Parathyroid adenoma (tissue), 2 donors: Measurements from ENCODE around the gene ITIH1.

Source experiments
- H2AFZ ChIP-seq: fragments of 300-600 bp; sonication (generic); one replicate; pipeline ENCODE4 v1.7.0; 2017; ENCODE audit warnings: antibody characterized with exemption, mild to moderate bottlenecking
- H3K27ac ChIP-seq: fragments of 300-600 bp; sonication (generic); one replicate; pipeline ENCODE4 v1.7.0; 2017
- H3K27me3 ChIP-seq: fragments of 300-600 bp; sonication (generic); one replicate; pipeline ENCODE4 v1.7.0; 2017; ENCODE audit warnings: low read length; ENCODE audit not compliant: control insufficient read depth, insufficient read depth
- H3K36me3 ChIP-seq: fragments of 300-600 bp; sonication (generic); one replicate; pipeline ENCODE4 v1.7.0; 2017; ENCODE audit warnings: low read length; ENCODE audit not compliant: control insufficient read depth, insufficient read depth
- H3K4me1 ChIP-seq: fragments of 300-600 bp; sonication (generic); one replicate; pipeline ENCODE4 v1.7.0; 2017; ENCODE audit warnings: control low read depth
- H3K4me2 ChIP-seq: fragments of 300-600 bp; sonication (generic); one replicate; pipeline ENCODE4 v1.7.0; 2017; ENCODE audit warnings: low read length
- H3K4me3 ChIP-seq: fragments of 300-600 bp; sonication (generic); one replicate; pipeline ENCODE4 v1.7.0; 2017; ENCODE audit warnings: low read depth, low read length
- H3K79me2 ChIP-seq: fragments of 300-600 bp; sonication (generic); one replicate; pipeline ENCODE4 v1.7.0; 2017; ENCODE audit warnings: control low read depth
- H3K9ac ChIP-seq: fragments of 300-600 bp; sonication (generic); one replicate; pipeline ENCODE4 v1.7.0; 2017; ENCODE audit warnings: mild to moderate bottlenecking
- H3K9me3 ChIP-seq: fragments of 300-600 bp; sonication (generic); one replicate; pipeline ENCODE4 v1.7.0; 2017; ENCODE audit warnings: low read length; ENCODE audit not compliant: control insufficient read depth
- TF ChIP-seq, protein P1 (sequence below): fragments of 300-600 bp; sonication (generic); IDR thresholded peaks from one replicate; pipeline ENCODE4 v1.7.0; 2017; ENCODE audit warnings: antibody characterized with exemption, mild to moderate bottlenecking
- donor health status: primary hyperparathyroidism.

ITIH1 gene

DNA sequence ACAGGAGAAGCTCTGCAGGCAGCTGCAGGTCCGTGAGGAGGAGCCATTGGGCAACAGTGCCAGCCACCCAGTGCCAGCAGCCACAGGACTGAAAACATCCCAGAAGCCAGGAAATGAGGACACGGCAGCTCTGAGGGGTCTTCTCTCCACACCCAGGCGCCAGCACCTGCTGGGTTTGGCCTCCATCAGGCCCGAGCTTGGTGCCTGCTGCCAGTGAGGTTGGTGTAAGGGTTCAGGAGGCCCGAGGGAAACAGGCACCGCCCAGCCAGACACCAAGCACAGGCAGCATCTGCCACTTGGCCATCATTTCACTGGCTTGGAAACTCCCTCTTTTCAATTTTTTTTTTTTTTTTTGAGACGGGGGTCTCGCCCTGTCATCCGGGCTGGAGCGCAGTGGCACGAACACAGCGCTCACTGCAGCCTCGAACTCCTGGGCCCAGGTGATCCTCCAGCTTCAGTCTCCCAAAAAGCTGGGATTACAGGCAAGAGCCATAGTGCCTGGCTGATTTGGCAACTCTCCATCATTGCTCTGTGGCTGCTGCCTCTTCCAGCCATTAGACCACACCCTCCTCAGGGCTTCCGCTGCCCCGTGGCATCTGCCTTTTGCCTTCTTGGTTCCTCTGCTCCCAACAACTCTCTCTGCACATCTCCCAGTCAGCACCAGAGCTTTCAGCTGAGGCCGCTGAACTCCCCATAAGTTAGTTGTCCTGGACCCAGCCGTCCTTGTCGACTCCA, 15.7 kb downstream of the ITIH1 start:
- H3K9me3 ChIP-seq: no peaks in the 10 kb centered on the region
- no peak overlapping the region for H3K4me2 ChIP-seq
- H3K4me1 ChIP-seq: no peaks in the 10 kb centered on the region
- H3K79me2 ChIP-seq: no peaks in the 10 kb centered on the region
- no peak overlapping the region for H2AFZ ChIP-seq
- H3K36me3 ChIP-seq: no peaks in the 10 kb centered on the region
- no peak overlapping the region for H3K27ac ChIP-seq
- H3K27me3 ChIP-seq: no peaks in the 10 kb centered on the region
- H3K9ac ChIP-seq: no peak overlapping the region
- H3K4me3 ChIP-seq: no peak overlapping the region
- TF ChIP-seq, protein P1, sequence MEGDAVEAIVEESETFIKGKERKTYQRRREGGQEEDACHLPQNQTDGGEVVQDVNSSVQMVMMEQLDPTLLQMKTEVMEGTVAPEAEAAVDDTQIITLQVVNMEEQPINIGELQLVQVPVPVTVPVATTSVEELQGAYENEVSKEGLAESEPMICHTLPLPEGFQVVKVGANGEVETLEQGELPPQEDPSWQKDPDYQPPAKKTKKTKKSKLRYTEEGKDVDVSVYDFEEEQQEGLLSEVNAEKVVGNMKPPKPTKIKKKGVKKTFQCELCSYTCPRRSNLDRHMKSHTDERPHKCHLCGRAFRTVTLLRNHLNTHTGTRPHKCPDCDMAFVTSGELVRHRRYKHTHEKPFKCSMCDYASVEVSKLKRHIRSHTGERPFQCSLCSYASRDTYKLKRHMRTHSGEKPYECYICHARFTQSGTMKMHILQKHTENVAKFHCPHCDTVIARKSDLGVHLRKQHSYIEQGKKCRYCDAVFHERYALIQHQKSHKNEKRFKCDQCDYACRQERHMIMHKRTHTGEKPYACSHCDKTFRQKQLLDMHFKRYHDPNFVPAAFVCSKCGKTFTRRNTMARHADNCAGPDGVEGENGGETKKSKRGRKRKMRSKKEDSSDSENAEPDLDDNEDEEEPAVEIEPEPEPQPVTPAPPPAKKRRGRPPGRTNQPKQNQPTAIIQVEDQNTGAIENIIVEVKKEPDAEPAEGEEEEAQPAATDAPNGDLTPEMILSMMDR: no peak

DNA sequence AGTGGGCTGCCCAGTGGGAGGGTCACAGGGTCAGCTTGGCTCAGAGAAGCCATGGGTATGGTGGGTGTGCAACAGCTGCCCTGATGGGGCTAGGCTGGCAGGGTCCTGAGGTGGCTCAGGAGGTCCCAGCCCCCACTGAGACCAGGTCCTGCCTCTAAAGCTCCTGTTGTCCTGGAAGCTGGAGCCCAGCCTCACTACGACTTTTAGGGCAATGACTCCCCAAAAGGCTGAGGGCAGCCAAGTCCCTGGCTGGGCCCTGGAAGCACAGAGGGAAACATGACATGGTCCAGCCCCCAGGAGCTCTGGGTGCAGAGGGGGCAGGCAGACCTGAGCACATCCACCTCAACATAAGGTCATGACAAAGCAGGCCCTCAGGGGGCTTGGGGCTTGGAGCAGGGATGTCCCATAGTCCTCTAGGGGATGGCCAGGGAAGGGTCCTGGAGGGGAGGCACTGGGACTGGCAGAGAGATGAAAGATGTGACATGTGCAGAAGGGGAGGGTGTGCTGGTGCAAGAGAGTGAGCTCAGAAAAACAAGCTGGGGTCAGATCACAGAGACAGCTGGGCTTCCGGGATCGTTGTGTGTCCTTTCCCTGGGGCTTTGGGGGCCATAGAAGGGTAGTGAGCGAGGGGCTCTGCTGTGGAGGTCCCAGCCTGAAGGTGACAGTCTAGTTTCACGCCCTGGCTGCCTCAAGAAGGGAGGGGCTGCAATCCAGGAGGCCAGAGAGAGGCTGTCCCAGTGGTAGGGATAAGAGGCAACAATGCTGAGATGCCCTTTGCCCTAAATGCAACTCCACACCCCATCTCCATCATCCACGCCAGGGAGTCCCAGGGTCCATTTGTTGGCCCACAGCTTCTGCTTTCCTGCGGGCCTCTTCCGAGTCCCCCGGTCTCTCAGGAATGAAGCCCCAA, 16.6 kb downstream of the ITIH1 start:
- Histone ChIP-seq H3K4me1 (no peaks in the 10 kb centered on the region), H3K9me3 (no peaks in the 10 kb centered on the region), H2AFZ (no peak overlapping the region), H3K4me3 (no peak overlapping the region), H3K9ac (no peak overlapping the region), H3K4me2 (no peak overlapping the region), H3K27ac (no peak overlapping the region), H3K79me2 (no peaks in the 10 kb centered on the region), H3K36me3 (no peaks in the 10 kb centered on the region), H3K27me3 (no peaks in the 10 kb centered on the region)
- TF ChIP-seq, protein P1: no peak

GRCh38 chr3:52794612-52795099, 17.3 kb downstream of the ITIH1 start, which contains the start of gene ITIH3:
ITIH3 (plus strand) TSS chr3:52794796; CDS start chr3:52794804, 8 bp downstream.
- H3K27me3 ChIP-seq: no peaks in the 10 kb centered on the region
- no peak within 1 kb of the TSS for H3K27ac ChIP-seq
- TF ChIP-seq, protein P1: no peak
- H3K4me1 ChIP-seq: no peaks in the 10 kb centered on the region
- H3K79me2 ChIP-seq: no peaks in the 10 kb centered on the region
- H3K9ac ChIP-seq: no peak within 1 kb of the TSS
- H3K4me2 ChIP-seq: no peak within 1 kb of the TSS
- H3K9me3 ChIP-seq: no peaks in the 10 kb centered on the region
- no peak within 1 kb of the TSS for H2AFZ ChIP-seq
- H3K36me3 ChIP-seq: no peaks in the 10 kb centered on the region
- no peak within 1 kb of the TSS for H3K4me3 ChIP-seq

DNA sequence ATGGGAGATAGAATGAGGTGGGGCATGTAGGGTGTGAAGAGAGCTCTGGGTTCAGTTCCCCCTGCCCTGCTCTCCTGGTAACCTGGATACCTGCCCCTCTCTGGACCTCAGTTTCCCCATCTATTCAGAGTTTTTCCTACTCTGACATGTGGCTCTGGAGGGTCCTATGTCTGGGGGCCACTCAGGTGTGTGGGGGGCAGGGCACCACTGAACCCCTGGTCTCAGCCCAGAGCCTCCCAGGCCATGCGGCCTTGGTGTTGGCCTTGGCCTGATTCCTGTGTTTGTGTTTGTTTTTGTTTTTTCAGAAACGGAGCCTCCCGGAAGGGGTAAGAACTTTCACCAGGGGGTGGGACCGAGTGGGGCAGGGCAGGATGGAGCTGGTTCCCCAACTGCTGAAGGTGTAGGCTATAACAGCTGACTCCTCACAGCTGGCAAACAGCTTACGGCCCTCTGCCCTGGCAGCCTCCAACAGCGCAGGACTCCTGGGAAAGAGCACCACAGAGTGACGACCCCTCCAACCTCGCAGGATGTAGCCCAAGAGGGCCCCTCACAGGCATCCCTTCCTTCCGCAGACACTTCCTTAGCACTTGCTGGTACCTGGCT, 18.0 kb downstream of the ITIH1 start:
- H3K27me3 ChIP-seq: no peaks in the 10 kb centered on the region
- no peaks in the 10 kb centered on the region for H3K9me3 ChIP-seq
- H3K9ac ChIP-seq: no peak overlapping the region
- TF ChIP-seq, protein P1: no peak
- no peaks in the 10 kb centered on the region for H3K4me1 ChIP-seq
- no peaks in the 10 kb centered on the region for H3K36me3 ChIP-seq
- H3K4me3 ChIP-seq: no peak overlapping the region
- H3K27ac ChIP-seq: no peak overlapping the region
- H3K4me2 ChIP-seq: no peak overlapping the region
- H3K79me2 ChIP-seq: no peaks in the 10 kb centered on the region
- H2AFZ ChIP-seq: no peak overlapping the region
